ACHN (cell line): ENCODE results near the gene TK1.
"Not testable (repeated sequence)": the region's sequence is repeated elsewhere in the genome, so short reads cannot be mapped to it uniquely, and the experiment has no call there.

ENCODE experiments used
- DNase-seq: peaks from one replicate; pipeline ENCODE4 v3.0.0-alpha.2; 2015
- in situ Hi-C: cut with HindIII; loops from 2 replicates; pipeline ENCODE4 v1.10.0; 2017; ENCODE audit warnings: low sequenced_read_pairs, low pct_ligation_motif_present, low pct_unique_long_range_greater_than_20kb

TK1 gene

GRCh38 chr17:78142119-78142861 is 44.6 kb downstream of the TK1 start:
- in situ Hi-C loops = no loop called here
- peak; percentile 76 for DNase-seq

DNA sequence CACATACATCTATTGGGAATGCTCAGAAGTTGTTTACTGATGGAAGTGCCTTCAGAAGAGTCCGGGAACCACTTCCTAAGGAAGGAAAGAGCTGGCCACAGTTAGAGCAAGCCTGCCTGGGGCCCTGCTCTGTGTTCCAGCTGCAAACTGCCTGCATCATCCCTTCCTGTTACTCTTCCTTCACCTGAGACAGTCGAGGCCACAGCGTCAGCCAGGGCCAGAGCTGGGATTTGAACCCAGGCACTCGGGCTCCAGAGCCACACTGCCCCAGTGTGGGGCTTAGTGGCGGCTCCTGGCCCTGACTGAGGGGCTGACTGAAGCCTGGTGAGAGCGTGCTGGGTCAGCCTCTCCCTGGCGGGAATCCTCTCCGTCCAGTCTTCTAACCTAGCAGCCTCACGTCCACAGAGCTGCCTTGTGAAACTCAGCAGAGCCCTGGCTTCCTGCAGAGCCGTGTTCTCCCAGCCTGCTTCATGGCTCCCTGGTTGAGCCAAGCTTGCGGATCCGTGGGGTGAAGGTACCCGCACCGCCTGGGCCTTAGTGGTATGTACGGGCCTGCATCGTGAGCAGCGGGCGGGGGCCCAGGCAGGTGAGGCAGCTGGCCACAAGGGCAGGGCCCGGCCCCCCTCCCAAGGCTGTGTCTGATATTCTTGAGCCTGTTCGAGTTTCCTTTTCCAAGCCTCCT is 45.3 kb downstream of the TK1 start:
- in situ Hi-C loops = no loop called here
- no peak for DNase-seq

DNA sequence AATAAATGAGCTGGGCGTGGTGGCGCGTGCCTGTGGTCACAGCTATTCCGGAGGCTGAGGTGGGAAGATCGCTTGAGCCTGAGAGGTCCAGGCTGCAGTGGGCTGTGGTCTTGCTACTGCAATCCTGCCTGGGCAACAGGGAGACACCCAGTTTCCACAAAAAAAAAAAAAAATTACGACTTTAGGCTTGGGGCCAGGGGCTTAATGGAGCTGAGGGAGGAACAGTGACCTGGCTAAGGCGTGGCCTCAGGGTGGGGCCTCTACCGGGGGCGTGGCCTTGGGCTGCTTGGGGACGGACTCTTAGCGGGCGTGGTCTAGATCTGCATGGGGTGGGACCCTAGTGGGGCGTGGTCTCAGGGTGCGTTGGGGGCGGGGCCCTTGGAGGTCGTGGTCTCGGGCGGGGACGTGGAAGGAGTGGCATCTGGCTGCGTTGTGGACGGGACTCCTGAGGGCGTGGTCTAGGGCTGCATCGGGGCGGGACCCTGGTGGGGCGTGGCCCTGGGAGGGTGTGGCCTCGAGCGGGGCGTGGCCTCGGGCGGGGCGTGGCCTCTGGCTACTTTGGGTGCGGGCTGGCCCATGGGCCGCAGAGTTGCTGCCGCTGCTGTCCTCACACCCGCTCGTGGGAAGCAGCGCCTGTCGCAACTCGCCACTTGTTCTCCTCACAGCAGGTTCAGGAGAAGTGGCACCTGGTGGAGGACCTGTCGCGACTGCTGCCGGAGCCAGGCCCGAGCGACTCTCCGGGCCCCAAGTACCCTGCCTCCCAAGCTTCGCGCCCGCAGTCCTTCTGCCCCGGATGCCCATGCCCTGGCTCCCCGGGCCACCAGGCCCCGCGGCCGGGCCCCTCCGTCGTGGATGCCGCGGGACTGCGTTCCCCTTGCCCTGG is 46.4 kb downstream of the TK1 start:
- in situ Hi-C loops = no loop called here

DNA sequence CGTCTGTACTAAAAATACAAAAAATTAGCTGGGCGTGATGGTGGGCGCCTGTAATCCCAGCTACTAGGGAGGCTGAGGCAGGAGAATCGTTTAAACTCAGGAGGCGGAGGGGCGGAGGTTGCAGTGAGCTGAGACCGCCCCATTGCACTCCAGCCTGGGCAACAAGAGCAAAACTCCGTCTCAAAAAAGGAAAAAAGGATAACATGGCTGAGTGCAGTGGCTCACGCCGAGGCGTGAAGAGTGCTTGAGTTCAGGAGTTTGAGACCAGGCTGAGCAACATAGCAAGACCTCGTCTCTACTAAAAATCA is 47.0 kb downstream of the TK1 start:
- in situ Hi-C loops = not testable (repeated sequence)

More for the DNA sequence above, 46.4 kb downstream of the TK1 start:
- DNase-seq = peak; percentile 95

GRCh38 chr17:78138204-78139060 is 48.4 kb downstream of the TK1 start:
- DNase-seq = no peak
- in situ Hi-C loops = no loop called here

More for the DNA sequence above, 47.0 kb downstream of the TK1 start:
- DNase-seq = not testable (repeated sequence)

- in situ Hi-C loops = no loop called here
- no peak for DNase-seq
Observed at GRCh38 chr17:78137392-78138203, 49.3 kb downstream of the TK1 start.

DNA sequence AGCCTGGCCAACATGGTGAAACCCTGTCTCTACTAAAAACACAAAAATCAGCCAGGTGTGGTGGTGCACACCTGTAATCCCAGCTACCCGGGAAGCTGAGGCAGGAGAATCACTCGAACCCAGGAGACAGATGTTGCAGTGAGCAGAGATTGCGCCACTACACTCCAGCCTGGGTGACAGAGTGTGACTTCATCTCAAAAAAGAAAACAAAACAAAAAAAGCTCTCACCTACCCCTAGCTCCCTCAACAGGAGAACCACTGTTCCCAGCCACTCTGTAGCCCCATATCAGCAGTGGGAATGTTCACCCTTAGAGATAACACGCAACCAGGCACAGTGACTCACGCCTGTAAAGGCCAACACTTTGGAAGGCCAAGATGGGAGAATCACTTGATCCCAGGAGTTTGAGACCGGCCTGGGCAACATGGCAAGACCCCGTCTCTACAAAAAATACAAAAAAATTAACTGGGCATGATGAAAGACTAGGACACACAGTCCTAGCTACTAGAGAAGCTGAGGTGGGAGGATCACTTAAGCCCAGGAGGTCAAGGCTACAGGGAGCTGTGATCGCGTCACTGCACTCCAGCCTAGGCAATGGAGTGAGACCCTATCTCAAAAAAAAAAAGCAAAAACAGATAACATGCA is 50.9 kb downstream of the TK1 start:
- in situ Hi-C loops = no loop called here
- DNase-seq = no peak

GRCh38 chr17:78134899-78135385 is 51.9 kb downstream of the TK1 start:
- in situ Hi-C loops = no loop called here

GRCh38 chr17:78133971-78134898 is 52.6 kb downstream of the TK1 start:
- DNase-seq = peak; percentile 72
- in situ Hi-C loops = no loop called here

More at GRCh38 chr17:78134899-78135385, 51.9 kb downstream of the TK1 start:
- DNase-seq = no peak

- in situ Hi-C loops = no loop called here
- DNase-seq = no peak
Observed at GRCh38 chr17:78133179-78133951, 53.5 kb downstream of the TK1 start.

DNA sequence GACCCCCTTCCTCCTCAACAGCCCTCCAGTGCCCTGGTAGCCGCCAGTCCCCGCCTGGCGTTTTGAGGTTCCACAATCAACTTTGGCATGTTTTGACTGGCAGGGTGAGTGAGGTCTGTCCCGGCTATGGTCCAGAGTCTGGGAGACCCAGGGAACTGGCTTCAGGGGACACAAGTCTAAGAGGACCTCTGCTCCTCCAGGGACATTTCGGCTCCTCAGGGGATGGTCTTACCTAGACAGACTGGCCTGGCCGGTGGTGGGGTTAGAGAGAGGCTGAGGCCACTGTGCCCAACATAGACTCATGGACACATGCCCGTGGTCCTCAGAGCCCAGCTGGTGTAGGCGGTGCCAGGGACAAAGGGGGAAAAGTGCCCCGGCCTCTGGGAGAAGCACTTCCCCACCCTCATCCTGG is 54.1 kb downstream of the TK1 start:
- in situ Hi-C loops = no loop called here
- no peak for DNase-seq

GRCh38 chr17:78132084-78132676 is 54.7 kb downstream of the TK1 start:
- in situ Hi-C loops = no loop called here

GRCh38 chr17:78131172-78132083 is 55.4 kb downstream of the TK1 start:
- in situ Hi-C loops = no loop called here
- no peak for DNase-seq

More at GRCh38 chr17:78132084-78132676, 54.7 kb downstream of the TK1 start:
- DNase-seq = no peak

DNA sequence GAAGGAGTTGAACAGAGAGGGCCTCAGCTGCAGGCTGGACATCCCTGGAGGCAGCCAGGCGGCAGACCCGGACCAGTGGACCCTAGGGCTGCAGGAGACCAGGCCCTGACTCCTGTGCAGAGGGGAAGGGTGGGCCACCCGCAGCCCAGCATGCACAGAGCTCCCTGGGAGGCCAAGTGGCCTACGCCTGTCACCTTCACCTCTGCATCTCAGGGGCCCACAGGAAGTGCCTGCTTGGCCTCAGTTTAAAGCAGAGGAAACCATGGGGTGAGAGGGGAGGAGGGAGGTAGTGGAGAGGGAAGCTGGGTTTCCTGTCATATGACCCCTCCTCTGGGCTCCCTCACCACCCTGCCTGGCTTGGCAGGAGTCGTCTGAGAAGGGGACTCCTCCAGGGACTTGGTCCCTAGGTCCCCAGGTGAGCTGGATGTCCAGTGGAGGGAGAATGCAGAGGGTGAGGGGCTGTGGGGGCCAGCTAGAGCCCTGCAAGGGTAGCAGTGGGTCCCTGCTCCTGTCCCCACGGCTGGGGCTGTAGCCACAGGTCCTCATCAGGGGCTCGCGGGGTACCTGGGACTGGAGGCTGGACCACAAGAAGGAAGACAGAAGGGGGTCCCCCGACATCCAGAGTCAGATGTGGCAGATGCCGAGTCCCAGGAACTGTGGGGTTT is 56.3 kb downstream of the TK1 start, which contains the start of gene TMC8:
Gene TMC8, plus strand, starts transcription at position 335 of the 665 bp plus-strand sequence. CDS start 818 bp downstream, outside the sequence.
- DNase-seq = no peak

More for the DNA sequence above, 56.3 kb downstream of the TK1 start, which contains the start of gene TMC8:
- in situ Hi-C loops = no loop called here
